Stimulated activated CD8-positive, alpha-beta memory T cell treated with anti-CD3 and anti-CD28 coated beads, Interleukin-7, amount 100 ng/mL, for 1 hour (primary cell): Measurements from ENCODE around the gene MFRP.
A peak's percentile ranks its signal among the peaks of the same experiment; 100 is the strongest.
"Not testable (repeated sequence)": the region's sequence is repeated elsewhere in the genome, so short reads cannot be mapped to it uniquely, and the experiment has no call there.

Experiments
- DNase-seq, 2 donors: peaks; one replicate each; pipeline ENCODE4 v3.0.0-alpha.2; 2020; ENCODE audit warnings: low read depth in 2 of 2

The MFRP gene

DNA sequence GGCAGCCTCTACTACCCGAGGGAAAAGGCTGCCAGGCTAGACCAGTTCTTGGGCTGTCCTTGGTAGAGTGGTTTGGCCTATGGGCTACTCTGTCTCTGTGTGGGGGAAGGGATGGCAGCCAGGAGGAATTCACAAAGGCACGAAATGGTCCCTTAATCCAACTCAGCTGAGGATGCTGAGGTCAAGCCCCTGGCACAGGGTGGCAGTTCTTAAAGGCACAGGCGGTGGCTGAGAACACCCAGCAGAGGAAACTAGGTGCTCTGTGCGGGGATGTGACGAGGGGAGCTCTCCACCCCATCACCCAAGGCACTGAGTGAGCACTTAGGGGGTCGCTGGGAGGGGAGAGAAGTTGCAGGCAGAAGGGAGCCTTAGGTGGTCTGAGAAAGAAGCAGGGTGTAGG is at the start of gene MFRP:
TSS of gene MFRP (minus strand) at position 101 of the 400 bp plus-strand sequence. CDS start 192 bp downstream, outside the sequence.
- DNase-seq = no peak

DNA sequence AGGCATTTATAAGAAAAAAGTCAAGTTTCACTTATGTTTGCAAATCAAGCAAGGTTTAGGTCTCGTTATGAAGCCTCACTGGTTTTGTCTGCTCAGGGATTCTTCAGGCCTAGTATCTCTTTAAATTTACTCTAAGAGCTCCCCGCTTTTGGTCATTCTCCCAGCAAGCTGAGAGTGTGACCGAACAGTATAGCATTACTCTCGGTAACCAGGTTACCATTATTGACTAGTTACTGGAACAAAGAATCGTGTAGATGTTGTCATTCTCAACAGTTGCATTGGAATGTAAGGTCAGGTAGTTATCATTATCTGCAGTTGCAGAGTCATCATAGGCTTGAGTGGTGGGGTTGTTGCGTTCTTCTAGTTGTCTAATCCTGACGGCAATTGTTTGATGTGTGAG is 44.8 kb upstream of the MFRP start:
- no peak for DNase-seq

DNA sequence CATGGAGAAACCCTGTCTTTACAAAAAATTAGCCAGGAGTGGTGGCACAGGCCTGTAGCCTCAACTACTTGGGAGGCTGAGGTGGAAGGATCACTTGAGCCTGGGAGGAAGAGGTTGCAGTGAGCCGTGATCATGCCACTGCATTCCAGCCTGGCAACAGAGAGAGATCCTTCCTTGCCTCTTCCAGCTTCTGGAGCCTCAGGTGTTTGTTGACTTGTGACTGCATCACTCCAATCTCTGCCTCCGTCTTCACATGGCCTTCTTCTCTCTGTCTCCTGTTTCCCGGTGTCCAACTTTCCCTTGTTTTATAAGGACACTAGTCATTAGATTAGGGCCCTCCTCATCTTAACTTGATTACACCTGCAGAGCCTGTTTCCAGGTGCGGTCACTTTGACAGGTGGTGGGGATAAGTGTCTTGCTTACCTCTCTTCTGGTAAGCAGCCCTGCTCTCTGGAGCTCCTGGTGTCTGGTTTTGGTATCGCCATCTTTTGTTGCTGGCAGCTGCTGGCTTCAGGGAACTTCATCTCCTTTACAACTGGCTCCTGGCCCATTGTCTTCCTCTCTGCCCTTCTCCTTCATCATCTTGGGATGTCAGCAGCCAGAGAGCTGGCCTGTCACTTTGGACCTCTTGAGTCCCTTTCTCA is 43.2 kb upstream of the MFRP start:
- no peak for DNase-seq

DNA sequence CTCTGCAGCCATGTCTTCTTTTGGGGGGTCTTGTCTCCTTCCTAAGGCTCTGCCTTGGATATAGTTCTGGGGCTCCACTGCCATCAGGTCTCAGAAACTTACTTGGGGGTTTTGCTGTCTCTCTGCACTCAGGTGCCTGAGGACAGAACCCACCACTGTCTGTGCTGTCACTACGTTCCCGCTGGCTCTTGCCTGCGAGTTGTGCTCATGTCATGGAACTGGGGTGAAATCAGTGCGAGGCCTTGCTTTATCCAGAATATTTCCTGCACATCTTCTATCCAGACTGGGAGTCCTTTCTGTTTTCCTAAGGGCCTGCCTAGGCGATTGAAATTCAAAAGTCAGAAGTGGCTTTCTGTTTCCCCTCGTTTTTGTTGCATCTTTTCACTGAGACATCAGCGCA is 41.6 kb upstream of the MFRP start:
- DNase-seq = no peak

DNA sequence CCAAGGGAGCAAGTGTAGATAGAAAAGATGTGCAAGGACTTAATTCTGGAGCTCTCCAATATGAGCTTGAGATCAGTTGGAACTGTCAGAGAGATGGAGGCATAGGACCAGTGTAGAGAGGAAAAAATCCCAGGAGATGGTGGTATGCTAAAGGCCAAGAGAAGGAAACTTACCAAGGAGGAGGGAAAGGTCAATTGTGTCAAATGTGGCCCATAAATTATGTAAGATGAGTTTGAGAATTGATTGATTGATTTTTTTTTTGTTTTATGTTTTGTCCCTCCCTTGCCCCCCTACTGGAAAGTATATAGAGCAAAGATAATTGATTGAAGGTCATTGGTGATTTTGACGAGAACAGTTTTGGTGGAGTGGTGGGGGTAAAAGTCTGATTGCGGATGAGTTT is 37.8 kb upstream of the MFRP start:
- no peak for DNase-seq

DNA sequence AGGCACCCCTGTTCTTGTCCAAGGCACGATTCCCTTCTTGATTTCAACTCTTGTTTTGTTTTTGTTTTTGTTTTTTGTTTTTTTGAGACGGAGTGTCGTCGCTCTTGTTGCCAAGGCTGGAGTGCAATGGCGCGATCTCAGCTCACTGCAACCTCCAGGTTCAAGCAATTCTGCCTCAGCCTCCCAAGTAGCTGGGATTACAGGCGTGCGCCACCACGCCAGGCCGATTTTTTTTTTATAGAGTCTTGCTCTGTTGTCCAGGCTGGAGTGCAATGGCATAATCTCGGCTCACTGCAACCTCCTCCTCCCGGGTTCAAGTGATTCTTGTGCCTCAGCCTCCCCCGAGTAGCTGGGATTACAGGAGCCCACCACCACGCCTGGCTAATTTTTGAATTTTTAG is 36.0 kb upstream of the MFRP start:
- DNase-seq = not testable (repeated sequence)

DNA sequence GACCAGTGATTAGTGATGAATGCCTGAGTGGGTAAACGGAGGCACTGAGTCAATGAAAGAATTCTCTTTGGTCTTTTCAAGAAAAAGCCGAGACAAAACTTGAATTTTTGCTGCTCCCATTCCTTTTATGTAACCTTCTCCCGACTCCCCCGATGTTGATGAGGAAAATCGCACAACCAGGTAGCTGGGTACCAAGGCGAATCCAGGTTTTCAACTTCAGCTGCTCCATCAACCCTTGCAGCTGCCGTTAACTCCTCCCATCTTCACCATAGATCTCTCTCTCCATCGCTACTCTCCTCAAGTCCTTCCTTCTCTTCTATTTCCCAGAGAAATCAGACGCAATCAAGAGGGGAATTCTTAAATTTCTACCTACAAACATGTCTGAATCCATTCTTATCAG is 35.6 kb upstream of the MFRP start:
- DNase-seq = no peak

DNA sequence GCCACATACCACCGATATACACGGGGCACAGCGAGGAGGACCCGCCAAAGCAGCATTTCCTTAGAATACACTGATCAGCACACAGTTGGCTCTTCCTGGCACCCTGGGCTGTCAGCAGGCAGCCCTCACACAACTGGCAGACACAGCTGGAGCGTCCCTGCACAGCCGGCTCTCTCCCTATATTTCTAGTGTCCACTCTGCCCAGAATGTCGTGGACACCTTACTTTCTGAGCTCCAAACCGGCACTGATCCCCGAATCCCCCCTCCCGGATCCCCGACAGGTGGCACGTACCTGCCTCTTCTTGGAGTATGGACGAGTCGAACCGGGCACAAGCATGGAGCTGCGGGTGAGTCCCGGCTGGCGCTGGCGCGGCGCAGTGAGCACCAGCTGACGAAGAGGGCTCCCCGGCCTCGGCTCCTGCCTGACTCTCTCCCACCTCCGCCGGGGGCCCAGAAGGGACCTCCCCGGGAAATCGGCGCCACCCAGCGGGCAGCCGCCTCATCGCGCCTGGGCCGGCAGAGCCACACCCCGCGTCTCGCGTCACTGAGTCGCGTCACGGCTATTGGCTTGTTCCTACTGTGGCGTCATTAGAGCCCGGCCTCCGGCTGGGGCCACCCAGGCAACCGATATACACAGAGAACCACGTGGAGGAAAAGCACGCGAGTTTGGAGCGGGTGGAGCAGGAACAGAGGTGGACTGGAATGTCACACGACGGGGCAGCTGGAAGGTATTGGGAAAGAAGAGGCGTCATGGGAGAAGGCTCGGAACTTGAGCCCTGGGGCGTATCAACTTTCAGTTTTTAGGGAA is 34.9 kb upstream of the MFRP start, which contains the start of gene USP2:
TSS of gene USP2 (minus strand) at position 510 of the 808 bp plus-strand sequence. CDS start 8,210 bp downstream, outside the sequence.
- DNase-seq = peak; percentile 95 to 96

DNA sequence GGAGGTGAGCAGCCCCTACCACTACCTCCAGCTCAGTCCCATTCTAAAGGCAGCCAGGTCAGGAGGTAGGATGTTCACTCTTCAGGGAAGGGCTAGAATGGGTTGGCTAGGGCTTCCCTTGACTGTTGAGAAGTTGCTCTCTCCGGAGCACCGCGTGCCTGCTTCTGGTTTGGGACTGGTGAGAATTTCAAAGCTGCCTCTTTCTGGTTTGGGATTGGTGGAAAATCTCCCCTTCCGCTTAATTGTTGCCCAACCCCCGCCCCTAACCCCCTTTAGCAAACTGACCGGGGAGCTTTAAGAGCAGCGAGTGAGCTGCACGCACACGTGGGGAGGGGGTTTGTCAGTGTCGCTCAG is 34.3 kb upstream of the MFRP start:
- no peak for DNase-seq

DNA sequence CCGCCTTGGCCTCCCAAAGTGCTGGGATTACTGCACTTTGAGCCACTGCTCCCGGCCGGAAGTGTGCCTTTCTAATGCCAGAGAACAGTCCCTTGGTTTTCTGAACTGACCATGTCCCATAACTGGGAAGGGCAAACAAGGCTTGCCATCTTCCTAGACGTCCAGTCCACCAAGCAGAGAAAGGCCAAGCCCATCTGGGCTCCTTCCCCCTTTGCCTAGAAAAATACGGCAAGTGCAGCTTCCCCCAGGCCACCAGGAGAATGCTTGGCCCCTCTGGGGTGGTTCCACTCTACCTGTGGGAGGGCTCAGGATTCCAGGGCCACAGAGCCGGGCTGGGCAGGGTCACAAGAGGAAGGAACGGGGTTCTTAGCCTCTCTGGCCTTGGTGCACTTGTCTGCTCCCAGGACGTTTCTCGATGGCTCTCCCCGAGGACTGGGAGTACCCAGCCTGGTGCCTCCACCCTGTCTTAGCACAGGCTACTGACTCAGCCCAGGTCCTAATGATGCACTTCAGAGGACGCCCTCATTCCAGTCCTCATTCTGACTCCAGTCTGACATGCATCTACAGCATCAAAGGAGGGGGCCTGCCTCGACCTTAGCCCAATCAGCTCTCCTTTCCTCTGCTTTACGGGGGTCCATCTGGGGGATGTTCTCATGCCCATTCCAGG is 33.8 kb upstream of the MFRP start:
- no peak for DNase-seq

DNA sequence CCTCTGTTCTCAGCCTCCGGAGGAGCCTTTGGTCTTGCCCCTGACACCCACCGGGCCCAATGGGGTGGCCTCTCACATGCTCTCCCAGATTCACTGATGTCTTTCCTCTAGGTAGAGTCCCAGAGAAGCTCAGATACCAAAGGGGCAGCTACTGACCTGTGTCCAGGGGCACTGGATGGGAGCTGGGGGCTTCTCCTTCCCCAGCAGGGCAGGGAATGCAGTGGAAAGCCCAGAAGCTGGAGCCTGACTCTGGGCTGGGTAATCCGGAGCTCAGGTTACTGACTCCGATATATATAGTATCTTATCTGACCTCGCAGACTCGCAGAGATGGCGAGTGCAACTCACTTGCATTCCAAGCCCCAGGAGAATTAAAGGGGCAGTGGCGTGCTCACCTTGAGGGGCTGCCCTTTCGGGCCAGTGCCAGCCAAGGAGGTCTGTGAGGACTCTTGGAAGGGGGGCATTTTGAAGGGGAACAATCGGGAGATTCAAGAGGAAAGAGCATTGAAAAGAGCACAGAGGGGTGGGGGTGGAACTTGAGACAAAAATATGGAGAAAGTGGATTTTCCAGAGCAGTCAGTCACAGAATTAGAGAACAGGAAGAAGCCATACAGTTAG is 32.5 kb upstream of the MFRP start:
- DNase-seq = no peak

DNA sequence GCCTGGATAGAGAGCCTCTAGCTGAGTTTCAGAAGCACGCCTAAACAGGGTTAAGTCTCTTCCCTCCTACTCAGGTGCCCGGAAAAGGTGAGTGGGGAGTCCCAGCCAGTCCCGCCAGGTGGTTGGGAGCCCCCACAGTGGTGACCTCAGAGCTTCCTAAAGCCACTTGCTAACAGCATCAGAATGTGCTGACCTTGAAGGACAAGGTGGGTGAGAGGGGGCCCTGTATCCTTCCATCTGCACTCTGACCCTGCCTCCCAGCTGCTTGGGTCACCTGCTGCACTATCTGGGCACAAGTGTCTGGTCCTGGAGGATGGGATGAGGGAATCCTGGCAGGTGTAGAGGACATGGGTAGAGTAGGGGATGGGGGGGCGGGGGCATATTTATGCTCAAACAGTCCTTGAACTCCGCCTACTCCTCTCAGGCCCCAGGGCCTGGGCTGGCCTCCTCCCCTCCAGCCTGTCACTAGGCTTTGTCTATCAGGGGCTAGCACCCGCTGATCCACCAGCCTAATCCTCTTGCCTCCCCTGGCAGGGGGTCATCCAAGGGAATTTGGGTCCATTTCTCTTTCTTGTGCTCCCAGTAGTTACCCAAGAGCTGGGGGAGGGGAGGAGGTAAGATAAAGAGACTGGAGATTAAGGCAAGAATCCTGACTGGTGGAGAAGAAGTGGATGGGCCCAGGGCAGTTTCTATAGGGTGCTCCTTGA is 31.6 kb upstream of the MFRP start:
- no peak for DNase-seq

DNA sequence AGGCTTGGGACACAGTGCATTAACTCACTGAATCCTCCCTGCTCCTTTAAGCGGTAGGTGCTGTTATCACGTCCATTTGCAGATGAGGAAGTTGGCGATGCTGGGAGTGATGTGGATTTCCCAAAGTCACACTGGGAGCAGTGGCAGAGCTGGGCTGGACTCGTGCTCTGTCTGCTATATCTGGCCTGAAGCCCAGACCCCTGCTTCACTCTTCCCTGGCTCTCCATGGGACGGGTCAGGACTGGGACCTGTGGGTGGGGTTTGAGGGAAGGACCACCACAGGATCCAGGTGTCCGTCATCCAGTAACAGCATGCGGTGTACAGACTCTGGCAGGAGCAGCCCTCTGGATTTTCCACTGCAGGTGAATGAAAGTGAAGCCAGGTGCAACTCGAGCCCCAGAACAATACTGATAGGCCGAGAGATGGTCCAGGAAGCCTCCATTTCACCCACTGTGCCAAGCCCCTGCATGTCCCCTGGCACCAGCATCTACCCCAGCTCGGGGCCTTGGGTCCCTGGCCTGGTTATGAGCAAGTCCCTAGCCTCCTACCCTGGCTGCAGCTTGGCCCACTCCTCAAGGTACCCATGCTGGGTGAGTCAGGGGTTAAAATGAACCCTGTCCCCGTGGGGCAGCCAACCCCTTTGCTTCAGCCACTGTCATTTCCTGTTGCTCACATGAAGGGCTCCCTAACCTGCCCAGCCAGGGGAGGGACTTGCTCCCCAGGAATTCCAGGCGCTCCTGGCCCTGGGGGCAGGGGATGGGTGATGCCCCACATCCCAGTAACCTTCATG is 30.8 kb upstream of the MFRP start:
- no peak for DNase-seq

DNA sequence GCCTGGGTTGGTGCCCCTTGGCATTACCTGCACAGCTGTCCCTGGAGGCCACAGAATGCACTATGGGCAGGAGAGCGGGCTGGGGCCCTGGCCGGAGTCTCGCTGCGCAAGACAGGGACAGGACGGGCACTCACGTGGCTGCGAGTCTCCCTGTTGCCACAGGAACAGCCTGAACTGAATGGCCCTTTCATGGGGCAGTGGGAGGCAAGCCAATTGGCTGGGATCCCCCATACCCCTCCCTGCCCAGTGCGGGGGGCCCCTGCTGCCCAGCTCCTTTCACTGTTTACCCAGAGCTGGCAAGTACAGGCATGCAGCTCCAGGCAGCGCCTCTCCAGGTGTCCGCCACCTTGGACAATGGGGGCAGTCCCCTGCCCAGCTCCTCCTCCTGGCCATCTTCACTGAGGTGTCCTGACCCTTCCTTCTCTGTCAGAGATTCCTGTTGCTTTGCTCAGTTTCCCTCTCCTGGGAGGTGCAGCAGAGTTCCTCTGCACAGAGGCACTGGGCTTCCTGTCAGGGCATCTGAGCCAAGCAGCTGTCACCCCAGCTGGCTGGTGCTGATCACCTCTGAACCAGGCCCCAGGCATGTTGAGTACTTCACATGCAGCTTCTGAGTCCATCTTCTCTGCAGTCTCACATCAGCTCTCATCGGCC is 29.8 kb upstream of the MFRP start:
- no peak for DNase-seq

DNA sequence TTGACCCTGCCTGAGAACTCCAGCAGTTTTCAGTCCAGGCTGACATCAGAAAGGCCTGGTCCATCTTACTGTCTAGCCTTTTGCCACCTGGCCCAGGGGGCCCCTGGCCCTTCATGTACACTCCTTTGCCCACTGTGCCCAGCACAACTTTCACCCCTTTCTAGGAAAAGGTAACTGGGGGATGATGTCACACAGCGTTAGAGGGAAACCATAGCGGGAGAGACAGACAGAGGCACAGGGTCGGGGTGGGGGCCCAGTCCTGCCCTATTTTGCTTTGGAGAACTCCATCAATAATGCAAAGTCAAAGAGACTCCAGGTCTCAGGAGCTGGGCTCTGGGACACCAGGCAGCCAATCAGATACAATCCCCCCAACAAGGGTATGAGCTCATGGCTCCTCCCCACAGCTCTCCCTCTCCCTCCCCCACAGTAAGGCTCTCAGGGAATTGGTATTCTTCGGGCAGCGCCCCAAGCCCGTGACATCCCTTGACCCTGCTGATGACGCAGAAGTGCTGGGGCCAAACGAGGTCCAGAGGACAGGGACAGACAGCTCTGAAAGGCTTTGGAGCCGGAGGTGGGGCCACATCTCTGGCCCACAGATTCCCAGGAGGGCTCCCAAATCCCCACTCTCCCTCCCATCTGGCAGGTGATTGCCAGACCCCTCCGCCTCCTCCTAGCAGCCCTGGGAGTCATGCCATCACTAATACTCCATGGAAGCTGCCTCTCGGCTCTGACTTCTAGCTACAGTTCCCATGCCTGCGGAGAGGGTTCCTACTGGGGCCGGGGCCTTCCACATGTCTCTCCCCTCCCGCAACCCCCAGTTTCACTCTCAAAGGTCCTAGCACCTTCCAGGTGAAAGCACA is 29.1 kb upstream of the MFRP start:
- DNase-seq = no peak

DNA sequence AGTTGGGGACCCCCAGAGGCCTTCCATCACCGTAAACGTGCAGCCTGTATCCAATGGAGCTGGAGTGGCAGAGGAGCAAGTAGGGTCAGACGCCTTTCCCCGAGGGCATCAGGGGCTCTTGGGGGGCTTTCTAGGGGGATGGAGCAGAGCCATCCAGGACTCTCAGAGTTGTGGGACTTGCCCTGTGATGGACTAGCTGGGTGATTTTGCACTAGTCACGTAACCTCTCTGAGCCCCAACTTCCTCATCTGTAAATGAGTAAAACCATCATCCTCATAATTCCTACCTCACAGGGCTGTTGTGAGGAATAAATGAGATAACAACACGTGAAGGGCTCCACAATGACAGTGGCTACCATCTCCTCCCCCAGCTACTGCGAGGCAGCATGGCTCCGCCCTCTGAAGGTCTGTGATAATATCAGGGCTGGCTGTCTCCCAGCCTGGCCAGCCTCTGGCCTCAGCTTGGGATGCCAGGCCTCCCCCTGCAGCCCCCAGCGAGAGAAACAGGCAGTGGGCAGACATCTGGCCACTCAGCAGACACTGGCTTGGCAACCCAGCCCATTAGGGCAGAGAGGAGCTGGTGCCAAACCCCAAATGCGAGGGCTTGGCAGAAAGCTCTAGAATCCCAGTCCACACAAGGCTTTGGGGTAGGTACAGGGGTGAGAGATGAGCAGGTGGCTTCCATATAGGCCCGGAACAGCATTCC is 28.3 kb upstream of the MFRP start:
- DNase-seq = no peak

DNA sequence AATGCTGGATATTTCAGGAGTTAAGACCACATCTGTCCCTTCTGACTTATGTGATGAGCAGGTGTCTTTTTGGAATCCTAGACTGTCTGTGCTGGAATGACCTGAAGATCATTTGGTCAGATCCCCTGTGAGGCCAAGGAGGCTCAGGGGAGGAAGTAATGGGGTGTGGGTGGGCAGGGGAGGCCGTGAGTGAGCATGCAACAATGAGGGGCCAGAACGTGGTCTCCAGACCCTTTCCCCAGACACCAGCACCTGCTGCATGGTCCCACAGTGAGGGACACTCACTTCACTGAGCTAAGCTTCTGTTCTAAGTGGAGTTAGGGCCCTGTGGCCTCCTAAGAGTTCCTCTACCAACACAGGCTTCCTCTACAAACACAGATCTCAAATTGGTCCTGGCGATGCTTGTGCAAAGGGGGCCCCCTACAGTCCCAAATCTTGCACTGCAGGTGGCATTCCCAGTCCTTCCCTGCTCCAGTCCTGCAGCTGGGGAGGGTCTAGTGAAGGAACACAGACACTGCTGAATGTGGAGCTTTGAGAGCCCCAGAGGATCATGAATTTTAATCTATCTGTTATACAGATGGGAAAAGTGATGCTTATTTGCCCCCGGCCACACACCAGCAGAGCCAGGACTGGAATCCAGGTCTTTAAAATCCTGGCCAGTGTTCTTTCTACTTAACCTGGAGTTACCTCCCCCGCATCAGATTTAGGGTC is 27.6 kb upstream of the MFRP start:
- no peak for DNase-seq
